Esophagus (tissue), 2 donors: Measurements from ENCODE around the gene DMAP1. TPM values are rescaled to one million over a fixed set of nuclear protein-coding genes. Genes with fewer than 3 reads are reported as not detected.

Experiments
- H3K27ac ChIP-seq, 2 donors: one replicate each; pipeline ENCODE4 v1.5.1; 2013; ENCODE audit warnings: low read depth in 2 of 2, mild to moderate bottlenecking in 2 of 2, inconsistent platforms in 1 of 2, low read length in 1 of 2, moderate library complexity in 1 of 2
- H3K27me3 ChIP-seq, 2 donors: one replicate each; pipeline ENCODE4 v1.6.1; 2013; ENCODE audit warnings: low read length in 2 of 2, control low read depth in 1 of 2, mild to moderate bottlenecking in 1 of 2; ENCODE audit not compliant: insufficient read depth in 2 of 2, control insufficient read depth in 1 of 2
- H3K36me3 ChIP-seq, 2 donors: one replicate each; pipeline ENCODE4 v1.6.1; 2013; ENCODE audit warnings: low read length in 1 of 2; ENCODE audit not compliant: control insufficient read depth in 2 of 2, insufficient read depth in 2 of 2
- H3K4me1 ChIP-seq, 2 donors: one replicate each; pipeline ENCODE4 v1.6.1; 2013; ENCODE audit warnings: low read length in 1 of 2; ENCODE audit not compliant: control insufficient read depth in 2 of 2, insufficient read depth in 2 of 2
- H3K4me3 ChIP-seq, 2 donors: one replicate each; pipeline ENCODE4 v1.5.1; 2013; ENCODE audit warnings: low read length in 2 of 2, mild to moderate bottlenecking in 2 of 2, low read depth in 1 of 2, moderate library complexity in 1 of 2
- H3K9me3 ChIP-seq, 2 donors: one replicate each; pipeline ENCODE4 v1.6.1; 2013; ENCODE audit warnings: mild to moderate bottlenecking in 2 of 2, low read depth in 1 of 2, low read length in 1 of 2, moderate library complexity in 1 of 2; ENCODE audit not compliant: control insufficient read depth in 2 of 2, insufficient read depth in 1 of 2
- WGBS, 2 donors: extraction: QIAGEN DNeasy Blood & Tissue Kit; methylation state at CpG; one replicate each; pipeline ENCODE4 v1.1.7; 2013; 5-methylcytosine and 5-hydroxymethylcytosine counted together
- polyA plus RNA-seq, 2 donors: library from polyadenylated mRNA; stranded (reverse); fragments of 200-250 nt; gene quantifications; one replicate each; pipeline ENCODE4 v1.2.3, GENCODE V29; 2013
- donor health status: healthy with polysubstance abuse.
- donor health status: Bipolar disorder and iron deficiency.

The DMAP1 gene
- polyA plus RNA-seq, 2 donors, result 21.8 to 27.8 TPM

DNA sequence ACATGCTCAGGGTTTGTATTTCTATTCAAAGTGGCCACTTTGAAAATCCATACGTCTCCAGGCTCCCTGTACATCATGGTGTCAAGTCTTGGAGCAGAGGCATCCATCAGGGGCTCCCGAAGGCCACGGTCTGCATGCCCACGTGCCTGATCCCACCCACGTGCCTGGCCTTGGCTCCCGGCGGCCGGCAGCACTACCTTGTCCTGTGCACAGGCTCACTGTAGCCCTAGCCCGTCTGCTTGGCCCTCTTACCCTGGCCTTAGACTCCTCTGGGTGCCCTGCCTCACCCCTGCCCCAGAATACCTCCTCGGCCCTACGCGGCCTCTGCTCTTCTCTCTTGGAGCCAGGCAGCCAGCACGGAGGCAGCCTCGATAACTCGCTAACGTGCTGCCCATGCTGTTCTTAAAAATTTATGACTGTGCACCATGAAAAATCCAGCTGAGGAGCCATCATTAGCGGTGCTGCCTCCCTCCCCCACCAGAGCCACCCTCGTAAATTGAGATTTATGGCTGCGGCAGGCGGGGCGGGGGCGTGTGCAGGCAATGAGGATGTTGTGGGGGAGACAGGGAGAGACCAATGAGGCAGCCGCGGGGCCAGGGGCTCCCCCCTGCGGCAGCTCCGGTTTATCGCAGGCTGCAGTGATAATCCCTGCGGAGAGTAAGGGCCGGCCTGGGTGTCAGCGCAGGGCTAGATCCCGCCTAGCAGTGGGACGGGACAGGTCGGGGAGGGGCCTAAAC is 24.6 kb downstream of the DMAP1 start:
- H3K4me3 ChIP-seq, result no peak overlapping the region
- H3K9me3 ChIP-seq, result no peaks in the 10 kb centered on the region
- 68 to 74% methylated on average over 32 to 33 of the region's 33 CpGs for WGBS, 2 donors
- H3K36me3 ChIP-seq, result peaks cover 0 to 3% of the 10 kb centered on the region in 2 donors
- peaks cover 0 to 4% of the 10 kb centered on the region in 2 donors for H3K4me1 ChIP-seq
- no peaks in the 10 kb centered on the region for H3K27me3 ChIP-seq
- H3K27ac ChIP-seq, result no peak overlapping the region

DNA sequence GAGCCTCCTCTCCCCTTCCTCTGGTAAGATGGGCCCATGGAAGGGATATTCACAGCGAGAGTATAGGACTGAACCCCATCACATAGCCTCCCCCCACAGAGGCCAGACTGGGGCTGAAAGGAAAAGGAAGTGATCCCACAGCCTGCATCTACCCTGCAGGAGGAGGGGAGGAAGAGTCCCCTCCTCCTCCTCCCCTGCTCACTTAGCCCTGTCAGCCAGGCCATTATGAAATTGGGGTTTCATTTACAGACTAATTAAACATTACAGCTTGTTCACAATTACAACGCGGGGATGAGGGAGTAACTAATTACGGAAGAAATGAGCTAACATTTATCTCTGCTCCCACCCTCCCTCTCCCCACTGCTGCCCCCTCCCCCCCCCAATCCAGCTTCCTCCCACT is 25.4 kb downstream of the DMAP1 start:
- 71 to 93% methylated on average over 4 of the region's 4 CpGs for WGBS, 2 donors
- Histone ChIP-seq H3K36me3 (peaks cover 0 to 3% of the 10 kb centered on the region in 2 donors), H3K27me3 (no peaks in the 10 kb centered on the region), H3K27ac (peak overlapping the region in 1 of 2 donors; percentile 55), H3K4me1 (peaks cover 0 to 4% of the 10 kb centered on the region in 2 donors), H3K4me3 (no peak overlapping the region), H3K9me3 (no peaks in the 10 kb centered on the region)

GRCh38 chr1:44239331-44239960 is 26.2 kb downstream of the DMAP1 start:
- Histone ChIP-seq H3K4me3 (no peak overlapping the region), H3K36me3 (peaks cover 0 to 8% of the 10 kb centered on the region in 2 donors), H3K27me3 (no peaks in the 10 kb centered on the region), H3K9me3 (no peaks in the 10 kb centered on the region), H3K4me1 (peaks cover 0 to 4% of the 10 kb centered on the region in 2 donors), H3K27ac (peak overlapping the region; percentile 37 to 72)
- WGBS, 2 donors, result 57 to 71% methylated on average over 7 to 8 of the region's 8 CpGs

GRCh38 chr1:44239961-44240371 is 26.7 kb downstream of the DMAP1 start:
- WGBS, 2 donors, result 73 to 85% methylated on average over 3 of the region's 3 CpGs
- no peaks in the 10 kb centered on the region for H3K27me3 ChIP-seq
- peak overlapping the region; percentile 58 to 72 for H3K27ac ChIP-seq
- no peak overlapping the region for H3K4me3 ChIP-seq
- peaks cover 0 to 4% of the 10 kb centered on the region in 2 donors for H3K4me1 ChIP-seq
- H3K36me3 ChIP-seq, result peaks cover 0 to 8% of the 10 kb centered on the region in 2 donors
- no peaks in the 10 kb centered on the region for H3K9me3 ChIP-seq

DNA sequence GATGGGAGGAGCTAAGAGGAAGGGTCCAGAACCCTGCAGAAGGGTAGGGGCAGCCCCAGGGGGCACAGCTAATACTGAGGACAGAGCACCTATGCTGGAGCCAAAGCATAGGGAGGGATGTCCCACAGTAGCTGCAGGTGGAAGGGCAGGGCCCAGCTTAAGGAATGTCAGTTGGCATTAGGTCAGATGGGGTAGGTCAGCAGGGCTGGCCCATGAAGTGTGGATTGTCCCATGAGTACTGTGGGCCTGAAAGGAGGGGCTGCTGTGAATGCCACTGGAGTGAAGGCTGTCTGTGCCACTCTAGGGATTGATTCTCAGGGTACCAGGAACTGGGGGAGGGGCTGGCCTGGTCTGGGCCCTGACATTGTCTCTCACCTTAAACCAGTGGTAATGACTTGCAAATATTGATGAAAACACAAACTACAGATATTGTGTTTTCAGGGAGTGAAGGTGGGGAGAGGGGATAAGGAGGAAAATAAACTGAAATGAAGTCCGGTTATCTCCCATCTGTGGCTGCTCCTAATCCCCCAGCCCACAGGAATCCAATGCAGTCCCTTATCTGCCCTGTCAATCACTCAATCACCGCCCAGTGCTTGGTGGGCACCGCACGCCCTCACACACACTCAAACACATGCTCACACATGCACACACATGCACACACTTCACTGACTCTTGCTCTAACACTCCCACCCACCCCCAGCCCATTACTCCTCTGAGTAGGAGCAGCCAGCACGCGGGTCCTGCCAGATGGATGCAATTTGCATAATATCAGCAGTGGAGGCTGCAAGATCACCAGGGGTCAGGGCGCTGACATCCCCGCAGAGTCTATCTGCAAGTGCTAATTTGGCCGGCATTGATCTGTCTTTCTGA is 27.8 kb downstream of the DMAP1 start:
- peak overlapping the region; percentile 32 to 55 for H3K27ac ChIP-seq
- H3K36me3 ChIP-seq, result peaks cover 0 to 8% of the 10 kb centered on the region in 2 donors
- H3K4me1 ChIP-seq, result peaks cover 0 to 4% of the 10 kb centered on the region in 2 donors
- H3K9me3 ChIP-seq, result no peaks in the 10 kb centered on the region
- H3K4me3 ChIP-seq, result no peak overlapping the region
- H3K27me3 ChIP-seq, result no peaks in the 10 kb centered on the region
- WGBS, 2 donors, result 83 to 90% methylated on average over 9 of the region's 9 CpGs

- WGBS, 2 donors, result 85 to 87% methylated on average over 16 of the region's 16 CpGs
- Histone ChIP-seq H3K4me3 (no peak overlapping the region), H3K4me1 (peaks cover 0 to 4% of the 10 kb centered on the region in 2 donors), H3K27me3 (no peaks in the 10 kb centered on the region), H3K9me3 (no peaks in the 10 kb centered on the region), H3K36me3 (peaks cover 0 to 8% of the 10 kb centered on the region in 2 donors), H3K27ac (no peak overlapping the region)
These were observed 29.5 kb downstream of the DMAP1 start for GRCh38 chr1:44242746-44243145.

- peaks cover 0 to 11% of the 10 kb centered on the region in 2 donors for H3K36me3 ChIP-seq
- no peaks in the 10 kb centered on the region for H3K9me3 ChIP-seq
- no peak overlapping the region for H3K4me3 ChIP-seq
- no peaks in the 10 kb centered on the region for H3K27me3 ChIP-seq
- 95 to 98% methylated on average over 7 of the region's 7 CpGs for WGBS, 2 donors
- peaks cover 0 to 4% of the 10 kb centered on the region in 2 donors for H3K4me1 ChIP-seq
- no peak overlapping the region for H3K27ac ChIP-seq
These were observed 30.7 kb downstream of the DMAP1 start for GRCh38 chr1:44243782-44244495.

- Histone ChIP-seq H3K27me3 (no peaks in the 10 kb centered on the region), H3K36me3 (peaks cover 3 to 13% of the 10 kb centered on the region in 2 donors), H3K4me1 (peaks cover 0 to 8% of the 10 kb centered on the region in 2 donors), H3K27ac (no peak overlapping the region), H3K4me3 (no peak overlapping the region), H3K9me3 (no peaks in the 10 kb centered on the region)
- WGBS, 2 donors, result 90 to 91% methylated on average over 9 of the region's 9 CpGs
These were observed 31.7 kb downstream of the DMAP1 start for GRCh38 chr1:44244986-44245385.

GRCh38 chr1:44246806-44247205 is 33.5 kb downstream of the DMAP1 start:
- H3K4me1 ChIP-seq, result peaks cover 0 to 4% of the 10 kb centered on the region in 2 donors
- no peaks in the 10 kb centered on the region for H3K27me3 ChIP-seq
- peaks cover 3 to 13% of the 10 kb centered on the region in 2 donors for H3K36me3 ChIP-seq
- H3K9me3 ChIP-seq, result no peaks in the 10 kb centered on the region
- no peak overlapping the region for H3K27ac ChIP-seq
- H3K4me3 ChIP-seq, result no peak overlapping the region
- WGBS, 2 donors, result 97 to 100% methylated on average over 2 of the region's 2 CpGs
